Prostate gland (tissue), 2 donors: ENCODE data around the gene FNDC3B.

ENCODE experiments used
- CTCF ChIP-seq, 4 experiments: fragments of 200-600 bp in 2 of 4; fragments of 450-650 bp in 2 of 4; sonication (generic) in 2 of 4; IDR thresholded peaks; 1 replicate in 3 of 4; 2 replicates in 1 of 4; pipeline ENCODE4 v1.5.1; 2016 to 2019; ENCODE audit warnings: antibody characterized with exemption in 4 of 4, mild to moderate bottlenecking in 2 of 4, moderate library complexity in 2 of 4
- POLR2AphosphoS5 ChIP-seq: sonication (generic); formaldehyde crosslinking; IDR thresholded peaks from one replicate; pipeline ENCODE4 v1.6.1; 2017; ENCODE audit warnings: antibody characterized with exemption

GRCh38 chr3:172232579-172233212 lies 193.3 kb downstream of the FNDC3B start:
- TF ChIP-seq CTCF (IDR thresholded peaks at IDR 0.05), result no peak
- TF ChIP-seq POLR2AphosphoS5, result no peak
